ENCODE results near the gene PLCXD1.

DNA sequence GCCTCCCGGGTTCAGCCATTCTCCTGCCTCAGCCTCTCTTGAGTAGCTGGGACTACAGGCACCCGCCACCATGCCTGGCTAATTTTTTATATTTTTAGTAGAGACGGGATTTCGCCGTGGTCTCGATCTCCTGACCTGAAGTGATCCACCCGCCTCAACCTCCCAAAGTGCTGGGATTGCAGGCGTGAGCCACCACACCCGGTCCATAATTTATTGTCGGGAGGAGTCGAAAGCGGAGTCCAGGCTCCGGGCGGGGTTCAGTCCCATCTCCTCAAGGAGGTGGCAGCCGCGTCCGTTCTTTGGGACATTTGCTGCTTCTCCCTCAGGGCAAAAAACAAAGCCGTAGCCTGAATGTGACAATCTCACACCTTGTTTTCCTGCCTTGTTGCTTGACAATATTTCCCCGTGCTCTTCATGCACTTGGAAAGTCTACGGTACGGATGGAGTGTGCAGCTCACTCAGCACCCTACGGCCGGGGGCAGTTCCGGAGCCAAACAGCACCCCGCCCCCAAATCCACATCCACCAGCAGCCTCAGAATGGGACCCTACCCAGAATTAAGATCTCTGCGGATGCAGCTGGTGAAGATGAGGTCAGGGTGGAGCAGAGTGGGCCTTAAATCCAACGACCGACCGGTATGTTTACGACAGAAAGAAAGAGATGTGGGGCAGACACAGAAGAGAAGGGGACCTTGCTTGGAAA lies 27.8 kb downstream of the PLCXD1 start:
- TF ChIP-seq POLR2AphosphoS5 (IDR thresholded peaks at IDR 0.05) (no peak), POLR2A (IDR thresholded peaks at IDR 0.05) (no peak)
- TF ChIP-seq, protein P1, sequence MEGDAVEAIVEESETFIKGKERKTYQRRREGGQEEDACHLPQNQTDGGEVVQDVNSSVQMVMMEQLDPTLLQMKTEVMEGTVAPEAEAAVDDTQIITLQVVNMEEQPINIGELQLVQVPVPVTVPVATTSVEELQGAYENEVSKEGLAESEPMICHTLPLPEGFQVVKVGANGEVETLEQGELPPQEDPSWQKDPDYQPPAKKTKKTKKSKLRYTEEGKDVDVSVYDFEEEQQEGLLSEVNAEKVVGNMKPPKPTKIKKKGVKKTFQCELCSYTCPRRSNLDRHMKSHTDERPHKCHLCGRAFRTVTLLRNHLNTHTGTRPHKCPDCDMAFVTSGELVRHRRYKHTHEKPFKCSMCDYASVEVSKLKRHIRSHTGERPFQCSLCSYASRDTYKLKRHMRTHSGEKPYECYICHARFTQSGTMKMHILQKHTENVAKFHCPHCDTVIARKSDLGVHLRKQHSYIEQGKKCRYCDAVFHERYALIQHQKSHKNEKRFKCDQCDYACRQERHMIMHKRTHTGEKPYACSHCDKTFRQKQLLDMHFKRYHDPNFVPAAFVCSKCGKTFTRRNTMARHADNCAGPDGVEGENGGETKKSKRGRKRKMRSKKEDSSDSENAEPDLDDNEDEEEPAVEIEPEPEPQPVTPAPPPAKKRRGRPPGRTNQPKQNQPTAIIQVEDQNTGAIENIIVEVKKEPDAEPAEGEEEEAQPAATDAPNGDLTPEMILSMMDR (IDR thresholded peaks at IDR 0.05) = no peak
